ENCODE results near the gene DNMT1.
A peak's percentile ranks its signal among the peaks of the same experiment; 100 is the strongest.

DNMT1 gene

DNA sequence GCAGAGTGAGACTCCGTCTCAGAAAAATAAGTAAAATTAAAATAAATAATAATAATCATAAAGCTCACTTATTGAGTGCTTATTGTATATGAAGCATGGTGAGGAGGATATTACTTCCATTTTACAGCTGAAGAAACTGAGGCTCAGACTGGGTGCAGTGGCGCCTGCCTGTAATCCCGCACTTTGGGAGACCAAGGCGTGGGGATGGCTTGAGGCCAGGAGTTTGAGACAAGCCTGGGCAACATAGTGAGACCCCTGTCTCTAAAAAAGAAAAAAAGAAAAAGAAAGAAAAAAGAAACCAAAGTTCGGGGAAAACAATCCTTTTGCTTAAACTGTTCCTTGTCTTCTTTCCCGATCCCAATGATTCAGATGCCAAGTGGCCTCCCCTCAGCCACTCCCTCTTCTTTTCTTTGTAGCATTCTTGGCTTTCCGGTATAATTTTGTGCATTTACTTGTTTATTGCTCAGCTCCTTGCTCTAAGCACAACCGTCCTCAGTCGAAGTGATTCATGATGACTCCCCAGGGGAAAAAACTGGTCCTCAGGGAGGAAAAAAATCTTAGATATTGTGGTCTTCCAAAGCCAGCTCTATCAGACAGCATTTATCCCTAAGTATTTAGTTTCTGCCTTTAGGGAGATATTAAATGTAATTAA lies 74.1 kb downstream of the DNMT1 start:
- Histone ChIP-seq H3K27ac (ENCODE audit: low read depth, low read length) (no peak overlapping the region), H3K9me3 (ENCODE audit: insufficient read depth, low read depth, low read length) (no peaks in the 10 kb centered on the region), H3K4me1 (ENCODE audit: insufficient read depth, low read length) (no peaks in the 10 kb centered on the region), H3K27me3 (ENCODE audit: insufficient read depth, low read length) (no peaks in the 10 kb centered on the region), H3K4me3 (ENCODE audit: low read length) (no peak overlapping the region), H3K36me3 (ENCODE audit: insufficient read depth, low read length) (peaks cover 32% of the 10 kb centered on the region), H3K9ac (ENCODE audit: low read depth, low read length) (no peak overlapping the region)
- WGBS: 88% methylated on average over 8 of the region's 9 CpGs

DNA sequence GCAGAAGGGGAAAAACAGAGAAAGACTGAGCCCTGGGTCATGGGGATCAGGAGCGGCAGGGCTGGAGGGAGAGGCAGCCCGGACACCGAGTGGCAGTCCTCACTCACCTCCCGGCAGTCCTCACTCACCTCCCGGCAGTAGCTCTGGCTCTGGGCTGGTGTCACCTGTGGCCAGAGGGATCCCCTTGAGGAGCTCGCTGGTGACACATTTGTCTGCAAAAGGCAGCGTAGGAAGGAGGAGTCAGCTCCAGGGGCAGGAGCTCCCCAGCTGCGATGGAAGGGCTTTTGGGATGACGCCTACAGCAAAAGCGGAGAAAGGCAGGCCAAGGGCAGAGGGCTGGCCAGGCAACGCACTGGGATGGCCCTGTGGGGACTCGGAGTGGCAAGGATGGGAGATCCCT lies 75.8 kb downstream of the DNMT1 start:
- peak overlapping the region; percentile 77 for H3K4me3 ChIP-seq (ENCODE audit: low read length)
- H3K9ac ChIP-seq (ENCODE audit: low read depth, low read length): peak overlapping the region; percentile 80
- no peaks in the 10 kb centered on the region for H3K9me3 ChIP-seq (ENCODE audit: insufficient read depth, low read depth, low read length)
- H3K27ac ChIP-seq (ENCODE audit: low read depth, low read length): no peak overlapping the region
- H3K4me1 ChIP-seq (ENCODE audit: insufficient read depth, low read length): no peaks in the 10 kb centered on the region
- no peaks in the 10 kb centered on the region for H3K27me3 ChIP-seq (ENCODE audit: insufficient read depth, low read length)
- 46% methylated on average over 12 of the region's 12 CpGs for WGBS
- H3K36me3 ChIP-seq (ENCODE audit: insufficient read depth, low read length): peaks cover 37% of the 10 kb centered on the region

DNA sequence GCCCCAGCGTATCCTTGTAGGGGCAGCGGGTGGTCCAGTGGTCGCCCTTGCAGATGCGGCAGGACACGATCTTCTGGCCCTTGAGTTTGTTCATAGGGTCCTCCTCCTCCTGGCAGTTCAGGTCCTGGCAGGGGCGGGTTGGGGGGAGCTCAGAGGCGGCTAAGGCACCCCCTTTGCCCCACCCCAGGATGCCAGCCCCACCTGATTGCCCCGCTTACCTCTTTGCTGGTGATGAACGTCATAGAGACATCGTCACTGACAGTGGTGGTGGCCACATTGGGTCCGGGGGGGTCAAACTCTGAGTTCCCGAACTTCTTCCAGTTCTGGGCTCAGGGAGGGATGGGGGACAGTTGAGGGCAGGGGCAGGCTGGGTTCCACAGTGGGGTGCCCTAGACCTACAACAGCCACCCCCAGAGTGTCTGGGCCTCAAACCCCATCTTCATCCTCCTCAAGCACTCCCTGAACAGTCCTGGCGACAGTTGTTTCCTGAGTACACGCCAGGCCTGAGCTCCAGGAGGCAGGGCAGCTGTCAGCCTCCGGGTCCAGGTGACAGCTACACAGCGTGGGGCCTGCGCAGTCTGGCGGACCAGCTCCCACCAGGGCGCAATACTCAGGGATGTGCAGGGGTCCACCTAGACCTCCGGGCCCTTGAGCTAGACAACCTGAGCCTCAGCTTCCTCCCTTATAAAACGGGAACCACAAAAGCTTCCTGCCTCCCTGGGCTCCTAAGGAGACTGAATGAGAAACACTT lies 77.7 kb downstream of the DNMT1 start:
- peaks cover 37% of the 10 kb centered on the region for H3K36me3 ChIP-seq (ENCODE audit: insufficient read depth, low read length)
- 96% methylated on average over 21 of the region's 21 CpGs for WGBS
- H3K27ac ChIP-seq (ENCODE audit: low read depth, low read length): no peak overlapping the region
- no peaks in the 10 kb centered on the region for H3K27me3 ChIP-seq (ENCODE audit: insufficient read depth, low read length)
- no peaks in the 10 kb centered on the region for H3K4me1 ChIP-seq (ENCODE audit: insufficient read depth, low read length)
- H3K9me3 ChIP-seq (ENCODE audit: insufficient read depth, low read depth, low read length): no peaks in the 10 kb centered on the region
- H3K4me3 ChIP-seq (ENCODE audit: low read length): no peak overlapping the region
- H3K9ac ChIP-seq (ENCODE audit: low read depth, low read length): no peak overlapping the region

DNA sequence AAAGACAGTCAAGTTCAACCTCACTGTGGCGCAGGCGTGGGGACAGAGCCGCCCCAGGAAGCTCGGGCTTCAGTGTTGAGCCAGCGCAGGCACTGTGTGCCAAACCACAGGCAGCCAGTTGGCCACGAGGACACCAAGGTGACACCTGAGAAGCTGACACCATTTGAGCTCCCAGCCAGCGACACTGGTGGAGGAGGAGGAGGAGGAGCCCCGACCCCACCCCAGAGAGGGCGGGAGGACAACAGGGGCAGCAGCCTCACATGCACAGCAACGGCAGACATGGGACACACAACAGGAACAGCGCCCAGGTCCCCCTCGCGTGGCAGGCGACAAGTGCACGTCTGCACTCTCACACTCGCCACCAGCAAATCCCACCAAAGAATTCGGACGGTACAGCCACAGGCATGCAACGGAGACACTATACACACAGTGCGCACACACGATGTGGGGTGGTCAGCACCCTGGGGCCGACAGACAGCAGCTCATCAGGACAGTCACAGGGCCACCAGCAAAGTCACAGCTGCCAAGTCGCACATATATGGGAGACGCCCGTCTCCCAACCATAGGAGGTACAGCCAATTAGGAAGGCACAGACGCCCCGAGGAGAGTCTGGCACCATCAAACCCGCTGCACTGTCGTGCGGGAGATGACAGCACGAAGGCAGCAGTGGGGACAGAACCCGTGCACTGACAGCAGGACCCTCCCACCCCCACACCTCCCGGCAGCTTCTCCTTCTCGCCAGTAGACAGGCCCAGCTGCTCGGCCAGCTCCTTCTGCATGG lies 78.5 kb downstream of the DNMT1 start:
- no peak overlapping the region for H3K9ac ChIP-seq (ENCODE audit: low read depth, low read length)
- H3K4me1 ChIP-seq (ENCODE audit: insufficient read depth, low read length): no peaks in the 10 kb centered on the region
- no peak overlapping the region for H3K4me3 ChIP-seq (ENCODE audit: low read length)
- 94% methylated on average over 35 of the region's 35 CpGs for WGBS
- no peaks in the 10 kb centered on the region for H3K9me3 ChIP-seq (ENCODE audit: insufficient read depth, low read depth, low read length)
- H3K27ac ChIP-seq (ENCODE audit: low read depth, low read length): no peak overlapping the region
- peaks cover 41% of the 10 kb centered on the region for H3K36me3 ChIP-seq (ENCODE audit: insufficient read depth, low read length)
- no peaks in the 10 kb centered on the region for H3K27me3 ChIP-seq (ENCODE audit: insufficient read depth, low read length)

DNA sequence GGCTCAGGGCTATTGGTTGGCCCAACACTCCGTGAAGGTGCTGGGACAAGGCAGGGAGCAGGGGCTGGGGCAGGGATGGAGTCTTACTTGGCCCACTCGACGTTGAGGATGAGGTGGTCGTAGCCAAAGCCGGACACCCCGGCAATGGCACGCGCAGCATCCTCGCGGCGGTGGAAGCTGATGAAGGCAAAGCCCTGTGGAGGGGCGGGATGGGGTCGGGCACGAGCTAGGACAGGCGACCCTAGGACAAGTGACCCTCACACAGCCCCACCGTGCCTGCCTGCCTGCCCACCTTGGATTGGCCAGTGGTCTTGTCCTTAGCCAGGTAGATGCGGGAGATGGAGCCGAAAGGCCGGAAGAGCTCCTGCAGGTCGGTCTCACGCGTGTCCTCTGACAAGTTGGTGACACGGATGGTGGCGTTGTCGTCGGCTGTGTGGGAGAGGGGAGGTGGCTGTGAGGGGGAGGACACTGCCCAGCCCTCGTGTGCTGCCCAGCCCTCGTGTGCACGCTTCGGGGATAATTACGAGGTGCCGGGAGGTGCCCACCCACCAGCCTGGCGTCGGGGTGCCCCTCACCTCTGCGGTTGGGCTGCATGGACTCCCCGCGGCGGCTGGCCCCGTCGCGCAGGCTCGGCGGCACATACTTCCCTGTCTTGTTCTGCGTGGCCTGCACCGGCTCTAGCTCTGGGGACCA lies 79.2 kb downstream of the DNMT1 start:
- peaks cover 48% of the 10 kb centered on the region for H3K36me3 ChIP-seq (ENCODE audit: insufficient read depth, low read length)
- 96% methylated on average over 45 of the region's 45 CpGs for WGBS
- no peak overlapping the region for H3K27ac ChIP-seq (ENCODE audit: low read depth, low read length)

DNA sequence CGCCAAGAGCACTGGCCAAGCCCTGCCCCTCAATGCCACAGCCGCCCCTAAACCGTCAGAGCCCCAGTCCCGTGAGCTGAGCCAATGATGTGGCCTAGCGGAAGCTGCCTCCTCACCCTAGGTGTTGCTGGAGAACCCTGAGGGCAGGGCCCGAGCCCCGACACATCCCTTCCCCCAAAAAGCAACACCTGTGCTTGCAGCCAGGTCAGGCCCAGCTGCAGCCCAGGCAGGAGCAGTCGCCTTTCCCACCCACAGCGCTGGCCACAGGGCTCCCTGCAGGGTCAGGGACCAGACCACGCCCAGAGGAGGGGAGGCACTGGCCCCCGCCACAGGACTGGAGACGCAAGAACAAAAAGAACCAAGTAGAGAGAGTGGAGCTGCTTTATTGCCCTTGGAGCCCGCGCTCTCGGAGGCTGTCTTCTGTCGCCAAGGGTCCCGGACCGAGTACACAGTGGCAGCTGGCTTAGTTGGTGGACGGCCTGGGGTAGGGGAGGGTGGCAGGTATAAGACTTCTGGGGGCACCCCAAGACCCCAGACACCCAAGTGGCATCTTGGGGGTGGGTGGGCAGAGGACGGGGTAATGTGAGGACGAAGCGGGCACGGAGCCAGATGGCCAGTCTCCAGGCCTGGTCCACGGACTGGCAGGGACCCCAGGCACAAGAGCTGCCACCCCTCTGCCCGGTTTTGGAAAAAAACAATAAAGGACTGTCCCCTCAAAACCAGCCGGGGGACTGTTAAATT lies 79.9 kb downstream of the DNMT1 start:
- H3K4me1 ChIP-seq (ENCODE audit: insufficient read depth, low read length): no peaks in the 10 kb centered on the region
- H3K4me3 ChIP-seq (ENCODE audit: low read length): no peak overlapping the region

More for the DNA sequence above, 79.2 kb downstream of the DNMT1 start:
- Histone ChIP-seq H3K9me3 (ENCODE audit: insufficient read depth, low read depth, low read length) (no peaks in the 10 kb centered on the region), H3K4me1 (ENCODE audit: insufficient read depth, low read length) (no peaks in the 10 kb centered on the region), H3K9ac (ENCODE audit: low read depth, low read length) (no peak overlapping the region), H3K27me3 (ENCODE audit: insufficient read depth, low read length) (no peaks in the 10 kb centered on the region), H3K4me3 (ENCODE audit: low read length) (no peak overlapping the region)

DNA sequence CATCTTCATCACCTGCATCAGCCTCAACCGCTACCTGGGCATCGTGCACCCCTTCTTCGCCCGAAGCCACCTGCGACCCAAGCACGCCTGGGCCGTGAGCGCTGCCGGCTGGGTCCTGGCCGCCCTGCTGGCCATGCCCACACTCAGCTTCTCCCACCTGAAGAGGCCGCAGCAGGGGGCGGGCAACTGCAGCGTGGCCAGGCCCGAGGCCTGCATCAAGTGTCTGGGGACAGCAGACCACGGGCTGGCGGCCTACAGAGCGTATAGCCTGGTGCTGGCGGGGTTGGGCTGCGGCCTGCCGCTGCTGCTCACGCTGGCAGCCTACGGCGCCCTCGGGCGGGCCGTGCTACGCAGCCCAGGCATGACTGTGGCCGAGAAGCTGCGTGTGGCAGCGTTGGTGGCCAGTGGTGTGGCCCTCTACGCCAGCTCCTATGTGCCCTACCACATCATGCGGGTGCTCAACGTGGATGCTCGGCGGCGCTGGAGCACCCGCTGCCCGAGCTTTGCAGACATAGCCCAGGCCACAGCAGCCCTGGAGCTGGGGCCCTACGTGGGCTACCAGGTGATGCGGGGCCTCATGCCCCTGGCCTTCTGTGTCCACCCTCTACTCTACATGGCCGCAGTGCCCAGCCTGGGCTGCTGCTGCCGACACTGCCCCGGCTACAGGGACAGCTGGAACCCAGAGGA lies 80.6 kb downstream of the DNMT1 start:
- Histone ChIP-seq H3K27ac (ENCODE audit: low read depth, low read length) (no peak overlapping the region; the same call in 1 of the 2 replicates), H3K4me1 (ENCODE audit: insufficient read depth, low read length) (no peaks in the 10 kb centered on the region), H3K9ac (ENCODE audit: low read depth, low read length) (no peak overlapping the region), H3K9me3 (ENCODE audit: insufficient read depth, low read depth, low read length) (no peaks in the 10 kb centered on the region), H3K36me3 (ENCODE audit: insufficient read depth, low read length) (peaks cover 63% of the 10 kb centered on the region), H3K4me3 (ENCODE audit: low read length) (no peak overlapping the region), H3K27me3 (ENCODE audit: insufficient read depth, low read length) (no peaks in the 10 kb centered on the region)
- 93% methylated on average over 43 of the region's 43 CpGs for WGBS

More for the DNA sequence above, 79.9 kb downstream of the DNMT1 start:
- no peak overlapping the region for H3K9ac ChIP-seq (ENCODE audit: low read depth, low read length)
- peaks cover 56% of the 10 kb centered on the region for H3K36me3 ChIP-seq (ENCODE audit: insufficient read depth, low read length)
- no peak overlapping the region for H3K27ac ChIP-seq (ENCODE audit: low read depth, low read length)
- H3K27me3 ChIP-seq (ENCODE audit: insufficient read depth, low read length): no peaks in the 10 kb centered on the region
- 89% methylated on average over 26 of the region's 26 CpGs for WGBS
- H3K9me3 ChIP-seq (ENCODE audit: insufficient read depth, low read depth, low read length): no peaks in the 10 kb centered on the region

DNA sequence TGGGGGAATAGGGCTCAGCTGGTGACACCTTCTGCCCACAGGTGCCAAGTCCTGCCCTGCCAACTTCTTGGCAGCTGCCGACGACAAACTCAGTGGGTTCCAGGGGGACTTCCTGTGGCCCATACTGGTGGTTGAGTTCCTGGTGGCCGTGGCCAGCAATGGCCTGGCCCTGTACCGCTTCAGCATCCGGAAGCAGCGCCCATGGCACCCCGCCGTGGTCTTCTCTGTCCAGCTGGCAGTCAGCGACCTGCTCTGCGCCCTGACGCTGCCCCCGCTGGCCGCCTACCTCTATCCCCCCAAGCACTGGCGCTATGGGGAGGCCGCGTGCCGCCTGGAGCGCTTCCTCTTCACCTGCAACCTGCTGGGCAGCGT lies 81.2 kb downstream of the DNMT1 start:
- WGBS: 87% methylated on average over 19 of the region's 19 CpGs
- Histone ChIP-seq H3K27ac (ENCODE audit: low read depth, low read length) (peak overlapping the region; percentile 19; the same call in 1 of the 2 replicates), H3K27me3 (ENCODE audit: insufficient read depth, low read length) (no peaks in the 10 kb centered on the region), H3K4me1 (ENCODE audit: insufficient read depth, low read length) (no peaks in the 10 kb centered on the region), H3K36me3 (ENCODE audit: insufficient read depth, low read length) (peaks cover 68% of the 10 kb centered on the region), H3K9ac (ENCODE audit: low read depth, low read length) (no peak overlapping the region), H3K9me3 (ENCODE audit: insufficient read depth, low read depth, low read length) (no peaks in the 10 kb centered on the region), H3K4me3 (ENCODE audit: low read length) (no peak overlapping the region)

DNA sequence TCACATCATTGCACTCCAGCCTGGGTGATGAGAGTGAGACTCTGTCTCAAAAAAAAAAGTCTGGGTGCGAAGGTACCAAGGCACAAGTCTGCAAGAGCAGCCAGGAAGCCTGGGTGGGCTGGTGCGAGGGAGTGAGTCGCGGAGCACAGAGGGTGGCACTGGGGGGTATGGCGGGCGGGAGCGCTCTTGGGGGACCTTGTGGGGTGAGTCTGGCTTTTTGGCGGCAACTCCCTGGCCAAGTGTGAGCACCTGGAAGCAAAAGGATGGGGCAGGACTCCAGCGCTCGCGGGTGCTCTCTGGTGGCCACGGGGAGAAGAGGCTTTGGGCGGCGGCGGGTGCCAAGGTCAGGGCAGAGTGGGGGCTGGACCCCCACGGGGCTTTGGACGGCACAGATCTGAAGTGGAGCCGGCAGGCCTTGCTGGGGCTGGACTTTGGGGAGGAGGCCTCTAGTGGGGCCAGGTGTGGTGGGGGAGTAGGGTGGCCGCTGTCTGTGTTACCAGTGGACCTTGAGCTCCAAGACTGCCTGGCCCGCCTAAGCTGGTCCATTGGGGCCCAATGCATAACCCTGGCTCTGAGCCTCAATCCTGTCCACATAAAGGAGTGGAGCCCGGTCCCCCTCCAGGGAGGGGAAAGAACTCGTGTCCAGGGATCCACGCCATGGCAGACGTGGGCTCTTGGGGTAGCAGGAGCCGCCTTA lies 81.7 kb downstream of the DNMT1 start:
- Histone ChIP-seq H3K9ac (ENCODE audit: low read depth, low read length) (no peak overlapping the region), H3K9me3 (ENCODE audit: insufficient read depth, low read depth, low read length) (no peaks in the 10 kb centered on the region), H3K4me1 (ENCODE audit: insufficient read depth, low read length) (no peaks in the 10 kb centered on the region), H3K36me3 (ENCODE audit: insufficient read depth, low read length) (peaks cover 69% of the 10 kb centered on the region), H3K27ac (ENCODE audit: low read depth, low read length) (peak overlapping the region; percentile 19; the same call in 1 of the 2 replicates), H3K27me3 (ENCODE audit: insufficient read depth, low read length) (no peaks in the 10 kb centered on the region), H3K4me3 (ENCODE audit: low read length) (no peak overlapping the region)
- WGBS: 43% methylated on average over 25 of the region's 25 CpGs

All from HUES64 (cell line).